Trophoblast cell (in vitro differentiated cells and primary cell): ENCODE data around the gene PEBP1.

ENCODE experiments used
- DNase-seq, 2 donors: peaks; one replicate each; pipeline ENCODE4 v3.0.0-alpha.2; 2016
- H2AFZ ChIP-seq: 2 replicates; pipeline ENCODE4 v1.6.1; 2013; ENCODE audit warnings: low read length, moderate library complexity, mild to moderate bottlenecking; ENCODE audit not compliant: insufficient read depth, poor library complexity
- H2AK5ac ChIP-seq: 2 replicates; pipeline ENCODE4 v1.6.1; 2013; ENCODE audit warnings: mild to moderate bottlenecking, low read length
- H2BK120ac ChIP-seq: 2 replicates; pipeline ENCODE4 v1.6.1; 2013; ENCODE audit warnings: low read length, mild to moderate bottlenecking, moderate library complexity; ENCODE audit not compliant: insufficient read depth, poor library complexity
- H2BK12ac ChIP-seq: 2 replicates; pipeline ENCODE4 v1.6.1; 2013; ENCODE audit warnings: mild to moderate bottlenecking, low read length, moderate library complexity
- H2BK5ac ChIP-seq: 2 replicates; pipeline ENCODE4 v1.6.1; 2013; ENCODE audit warnings: low read length, low read depth, moderate library complexity, mild to moderate bottlenecking; ENCODE audit not compliant: poor library complexity
- H3K14ac ChIP-seq: 2 replicates; pipeline ENCODE4 v1.6.1; 2013; ENCODE audit warnings: mild to moderate bottlenecking, low read length
- H3K18ac ChIP-seq: 2 replicates; pipeline ENCODE4 v1.6.1; 2013; ENCODE audit warnings: mild to moderate bottlenecking, low read length
- H3K23ac ChIP-seq: 2 replicates; pipeline ENCODE4 v1.6.1; 2013; ENCODE audit warnings: low read length
- H3K27ac ChIP-seq: 2 replicates; pipeline ENCODE4 v1.5.1; 2013; ENCODE audit warnings: low read depth, mild to moderate bottlenecking, inconsistent platforms, low read length, moderate library complexity
- H3K27me3 ChIP-seq: 2 replicates; pipeline ENCODE4 v1.6.1; 2013; ENCODE audit warnings: inconsistent platforms, mild to moderate bottlenecking, low read length, moderate library complexity; ENCODE audit not compliant: insufficient read depth
- H3K36me3 ChIP-seq, 2 experiments: 1 replicate in 1 of 2; 2 replicates in 1 of 2; pipeline ENCODE4 v1.6.1; 2013; ENCODE audit warnings: low read length in 2 of 2, mild to moderate bottlenecking in 2 of 2, moderate library complexity in 1 of 2; ENCODE audit not compliant: insufficient read depth in 2 of 2, control insufficient read depth in 1 of 2
- H3K4ac ChIP-seq: 2 replicates; pipeline ENCODE4 v1.6.1; 2013; ENCODE audit warnings: low read depth, mild to moderate bottlenecking, low read length, moderate library complexity
- H3K4me1 ChIP-seq, 2 experiments: 1 replicate in 1 of 2; 2 replicates in 1 of 2; pipeline ENCODE4 v1.6.1; 2013; ENCODE audit warnings: low read length in 2 of 2, mild to moderate bottlenecking in 2 of 2, moderate library complexity in 1 of 2; ENCODE audit not compliant: insufficient read depth in 2 of 2, control insufficient read depth in 1 of 2
- H3K4me2 ChIP-seq: 2 replicates; pipeline ENCODE4 v1.6.1; 2013; ENCODE audit warnings: inconsistent platforms, mild to moderate bottlenecking, low read length, moderate library complexity
- H3K4me3 ChIP-seq: 2 replicates; pipeline ENCODE4 v1.5.1; 2013; ENCODE audit warnings: mild to moderate bottlenecking, low read depth, low read length, inconsistent platforms
- H3K79me1 ChIP-seq: one replicate; pipeline ENCODE4 v1.6.1; 2013; ENCODE audit warnings: low read length
- H3K79me2 ChIP-seq: 2 replicates; pipeline ENCODE4 v1.6.1; 2013; ENCODE audit warnings: low read length, mild to moderate bottlenecking; ENCODE audit not compliant: control insufficient read depth, insufficient read depth, poor library complexity
- H3K9ac ChIP-seq: 2 replicates; pipeline ENCODE4 v1.6.1; 2013; ENCODE audit warnings: mild to moderate bottlenecking, low read length
- H3K9me3 ChIP-seq: 2 replicates; pipeline ENCODE4 v1.6.1; 2013; ENCODE audit warnings: low read depth, mild to moderate bottlenecking, control low read depth, inconsistent platforms, low read length; ENCODE audit not compliant: insufficient read depth
- H4K12ac ChIP-seq: 2 replicates; pipeline ENCODE4 v1.6.1; 2013; ENCODE audit warnings: low read depth, mild to moderate bottlenecking, low read length, moderate library complexity
- H4K8ac ChIP-seq: 2 replicates; pipeline ENCODE4 v1.6.1; 2013; ENCODE audit warnings: low read depth, mild to moderate bottlenecking, low read length, moderate library complexity
- H4K91ac ChIP-seq: one replicate; pipeline ENCODE4 v1.6.1; 2013; ENCODE audit warnings: low read depth, mild to moderate bottlenecking, low read length, moderate library complexity
- WGBS: extraction: QIAGEN DNeasy Blood & Tissue Kit; methylation state at CpG from one replicate; pipeline ENCODE4 v1.1.7; 2013; ENCODE audit warnings: missing lambda C conversion rate; ENCODE audit not compliant: insufficient read length, insufficient coverage; ENCODE audit errors: extremely low coverage; 5-methylcytosine and 5-hydroxymethylcytosine counted together

The PEBP1 gene

GRCh38 chr12:118166946-118167345 is 31.0 kb downstream of the PEBP1 start:
- no peaks in the 10 kb centered on the region for H3K27me3 ChIP-seq
- no peak overlapping the region for H2BK120ac ChIP-seq
- no peak overlapping the region for H3K14ac ChIP-seq
- H3K4ac ChIP-seq = no peak overlapping the region
- no peak overlapping the region for H2AFZ ChIP-seq
- no peak overlapping the region for H3K9ac ChIP-seq
- H3K18ac ChIP-seq = no peak overlapping the region
- H2BK12ac ChIP-seq = no peak overlapping the region
- H3K4me2 ChIP-seq = no peak overlapping the region
- DNase-seq = no peak
- no peaks in the 10 kb centered on the region for H3K79me2 ChIP-seq
- no peak overlapping the region for H4K8ac ChIP-seq
- no peak overlapping the region for H3K4me3 ChIP-seq
- H4K91ac ChIP-seq = no peak overlapping the region
- H2BK5ac ChIP-seq = no peak overlapping the region
- no CpG with 5 or more reads among the region's 2 CpGs for WGBS
- no peak overlapping the region for H3K23ac ChIP-seq
- no peak overlapping the region for H4K12ac ChIP-seq
- H3K27ac ChIP-seq = no peak overlapping the region
- H3K79me1 ChIP-seq = no peaks in the 10 kb centered on the region
- no peaks in the 10 kb centered on the region for H3K36me3 ChIP-seq
- no peak overlapping the region for H2AK5ac ChIP-seq
- H3K9me3 ChIP-seq = no peaks in the 10 kb centered on the region
- no peaks in the 10 kb centered on the region for H3K4me1 ChIP-seq

- Histone ChIP-seq H3K9me3 (no peaks in the 10 kb centered on the region), H2AK5ac (no peak overlapping the region), H3K4ac (no peak overlapping the region), H2BK5ac (no peak overlapping the region), H3K23ac (no peak overlapping the region), H3K18ac (no peak overlapping the region), H3K36me3 (peaks cover 0 to 2% of the 10 kb centered on the region in 2 experiments), H4K8ac (no peak overlapping the region), H3K4me3 (no peak overlapping the region), H3K79me1 (no peaks in the 10 kb centered on the region), H3K27me3 (no peaks in the 10 kb centered on the region), H2BK12ac (no peak overlapping the region), H3K4me1 (no peaks in the 10 kb centered on the region), H4K91ac (no peak overlapping the region), H4K12ac (no peak overlapping the region), H3K14ac (no peak overlapping the region), H2AFZ (no peak overlapping the region), H2BK120ac (no peak overlapping the region), H3K9ac (no peak overlapping the region), H3K79me2 (no peaks in the 10 kb centered on the region), H3K4me2 (no peak overlapping the region), H3K27ac (no peak overlapping the region)
- no peak for DNase-seq
- WGBS = no CpG with 5 or more reads among the region's 4 CpGs
Observed at GRCh38 chr12:118175823-118176447, 40.0 kb downstream of the PEBP1 start.

DNA sequence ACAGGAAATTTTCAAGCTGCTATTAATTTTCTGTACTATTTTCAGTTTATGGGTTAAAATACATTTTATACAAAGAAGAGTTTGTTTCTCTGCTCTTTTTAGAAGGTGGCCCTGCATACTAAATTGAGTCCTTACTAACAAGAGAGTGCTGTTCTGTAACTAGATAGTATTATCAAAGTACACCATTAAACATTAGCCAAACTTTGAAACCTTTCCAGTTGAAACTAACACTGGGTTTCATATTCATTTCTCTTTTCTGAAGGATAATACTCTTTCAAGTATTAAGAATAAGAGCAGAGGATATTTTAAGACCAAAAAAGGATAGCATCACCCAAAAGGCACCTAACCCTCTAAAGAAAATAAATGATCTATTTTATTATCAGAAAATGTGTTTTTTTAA is 47.2 kb downstream of the PEBP1 start:
- Histone ChIP-seq H3K9ac (no peak overlapping the region), H3K4me1 (no peaks in the 10 kb centered on the region), H3K4me2 (no peak overlapping the region), H2AK5ac (no peak overlapping the region), H2BK12ac (no peak overlapping the region), H2BK5ac (no peak overlapping the region), H3K4ac (no peak overlapping the region), H3K27me3 (no peaks in the 10 kb centered on the region), H4K8ac (no peak overlapping the region), H4K12ac (no peak overlapping the region), H3K23ac (no peak overlapping the region), H3K9me3 (no peaks in the 10 kb centered on the region), H3K14ac (no peak overlapping the region), H3K18ac (no peak overlapping the region), H3K4me3 (no peak overlapping the region), H3K79me1 (no peaks in the 10 kb centered on the region), H3K36me3 (peaks cover 2 to 3% of the 10 kb centered on the region in 2 experiments), H3K27ac (no peak overlapping the region), H3K79me2 (no peaks in the 10 kb centered on the region), H2AFZ (no peak overlapping the region), H4K91ac (no peak overlapping the region), H2BK120ac (no peak overlapping the region)
- DNase-seq = no peak

GRCh38 chr12:118183711-118184110 is 47.8 kb downstream of the PEBP1 start:
- Histone ChIP-seq H2AK5ac (no peak overlapping the region), H2BK5ac (no peak overlapping the region), H3K4me2 (no peak overlapping the region), H3K14ac (no peak overlapping the region), H3K9ac (no peak overlapping the region), H3K23ac (no peak overlapping the region), H3K4me3 (no peak overlapping the region), H4K91ac (no peak overlapping the region), H2BK12ac (no peak overlapping the region), H3K4ac (no peak overlapping the region), H3K9me3 (no peaks in the 10 kb centered on the region), H2AFZ (no peak overlapping the region), H3K27ac (no peak overlapping the region), H3K27me3 (no peaks in the 10 kb centered on the region), H3K4me1 (no peaks in the 10 kb centered on the region), H3K79me2 (no peaks in the 10 kb centered on the region), H4K8ac (no peak overlapping the region), H3K79me1 (no peaks in the 10 kb centered on the region), H2BK120ac (no peak overlapping the region), H3K18ac (no peak overlapping the region), H3K36me3 (peaks cover 2 to 3% of the 10 kb centered on the region in 2 experiments), H4K12ac (no peak overlapping the region)
- DNase-seq = no peak
